C4-2B (cell line): ENCODE data around the gene SHF.

Source experiments
- H3K27ac ChIP-seq: fragments of 450-650 bp; 2 replicates; pipeline ENCODE4 v1.5.1; 2017
- CTCF ChIP-seq: fragments of 450-650 bp; conservative IDR thresholded peaks from 2 replicates; pipeline ENCODE4 v1.5.1; 2017; ENCODE audit warnings: mild to moderate bottlenecking
- ZFX ChIP-seq: fragments of 450-650 bp; IDR thresholded peaks from 2 replicates; pipeline ENCODE4 v1.6.1; 2017

The SHF gene

GRCh38 chr15:45118131-45118588 lies 69.6 kb downstream of the SHF start:
- peak; percentile 100 for TF ChIP-seq CTCF
- TF ChIP-seq ZFX = no peak

GRCh38 chr15:45117308-45118130 lies 70.2 kb downstream of the SHF start:
- TF ChIP-seq CTCF = no peak
- TF ChIP-seq ZFX = no peak
- H3K27ac ChIP-seq = no peak overlapping the region

More at GRCh38 chr15:45118131-45118588, 69.6 kb downstream of the SHF start:
- H3K27ac ChIP-seq = no peak overlapping the region
